Brain pericyte (primary cell): Measurements from ENCODE around the gene BMP8A.
"Not testable (repeated sequence)": the region's sequence is repeated elsewhere in the genome, so short reads cannot be mapped to it uniquely, and the experiment has no call there.

ENCODE experiments used
- DNase-seq: peaks from one replicate; pipeline ENCODE4 v3.0.0-alpha.2; 2012; ENCODE audit warnings: low read depth, low spot score

The BMP8A gene

DNA sequence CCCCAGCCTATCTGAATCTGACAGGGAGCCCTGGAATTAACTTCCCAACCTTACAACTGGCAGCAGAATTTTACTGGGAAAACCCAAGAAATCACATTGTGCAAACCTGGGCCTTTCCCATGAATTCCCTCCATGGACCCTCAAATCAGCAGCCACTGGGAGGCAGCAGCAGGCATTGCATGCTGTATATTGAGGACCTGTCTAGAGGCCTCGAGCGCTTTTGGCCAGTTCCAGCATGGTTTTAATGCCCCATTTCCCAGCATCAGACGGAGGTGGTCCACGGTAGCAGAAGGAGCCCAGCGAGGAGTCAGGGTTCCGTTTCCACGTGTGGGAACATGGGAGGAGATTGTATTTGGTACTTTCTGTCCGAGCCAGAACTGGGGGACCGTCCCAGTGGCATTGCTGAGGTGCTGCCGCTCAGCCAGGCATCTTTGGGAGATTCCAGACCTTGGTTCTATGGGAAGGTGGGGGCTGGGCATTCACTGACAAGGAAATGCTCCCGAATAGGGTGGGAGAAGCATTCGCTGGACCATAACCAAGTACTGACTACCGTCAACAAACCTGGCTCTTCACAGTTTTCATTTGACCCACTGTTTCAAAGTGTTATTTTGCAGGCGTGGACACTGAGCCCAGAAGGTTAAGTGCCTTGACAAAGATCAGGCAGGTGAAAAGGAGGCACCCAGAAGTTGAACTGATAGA is 15.9 kb downstream of the BMP8A start:
- no peak for DNase-seq

DNA sequence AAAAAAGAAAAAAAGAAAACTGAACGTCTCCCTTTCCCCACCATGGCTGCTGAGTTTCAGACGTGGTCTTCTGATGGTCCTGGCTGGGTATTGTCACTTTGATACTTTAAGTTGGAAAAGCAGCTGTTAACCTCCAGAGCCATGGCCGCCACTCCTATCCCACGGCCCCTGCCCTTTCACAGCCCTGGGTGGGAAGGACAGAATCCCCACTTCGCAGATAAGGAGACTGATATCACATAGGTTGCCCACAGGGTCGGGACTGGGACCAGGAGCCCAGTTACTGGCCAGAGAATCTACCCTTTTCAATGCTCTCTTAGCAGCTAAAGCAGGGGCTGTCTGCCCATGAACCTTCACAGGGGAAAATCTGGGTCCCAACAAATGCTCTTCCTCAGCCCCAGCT is 16.8 kb downstream of the BMP8A start:
- no peak for DNase-seq

DNA sequence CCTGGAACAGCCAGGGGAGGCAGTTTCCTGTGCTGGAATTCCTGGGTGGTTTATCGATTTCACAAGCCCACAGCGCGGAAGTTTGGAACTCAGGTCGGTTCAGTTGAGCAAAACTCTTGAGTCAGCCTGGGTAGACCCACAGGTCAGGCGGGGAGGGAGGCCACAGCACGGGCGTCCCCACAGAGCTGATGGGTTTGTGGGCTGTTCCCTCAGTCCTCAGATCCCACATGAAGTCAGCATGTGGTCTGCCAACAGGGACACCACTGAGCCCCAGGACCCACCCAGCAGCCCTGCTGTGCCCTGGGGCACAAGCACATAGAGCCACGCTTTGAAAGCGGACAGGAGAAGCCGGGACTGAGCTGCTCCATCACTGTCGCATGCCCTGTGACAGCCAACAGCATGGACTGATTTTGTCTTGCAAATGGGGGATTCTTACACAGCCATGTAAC is 17.4 kb downstream of the BMP8A start:
- no peak for DNase-seq

DNA sequence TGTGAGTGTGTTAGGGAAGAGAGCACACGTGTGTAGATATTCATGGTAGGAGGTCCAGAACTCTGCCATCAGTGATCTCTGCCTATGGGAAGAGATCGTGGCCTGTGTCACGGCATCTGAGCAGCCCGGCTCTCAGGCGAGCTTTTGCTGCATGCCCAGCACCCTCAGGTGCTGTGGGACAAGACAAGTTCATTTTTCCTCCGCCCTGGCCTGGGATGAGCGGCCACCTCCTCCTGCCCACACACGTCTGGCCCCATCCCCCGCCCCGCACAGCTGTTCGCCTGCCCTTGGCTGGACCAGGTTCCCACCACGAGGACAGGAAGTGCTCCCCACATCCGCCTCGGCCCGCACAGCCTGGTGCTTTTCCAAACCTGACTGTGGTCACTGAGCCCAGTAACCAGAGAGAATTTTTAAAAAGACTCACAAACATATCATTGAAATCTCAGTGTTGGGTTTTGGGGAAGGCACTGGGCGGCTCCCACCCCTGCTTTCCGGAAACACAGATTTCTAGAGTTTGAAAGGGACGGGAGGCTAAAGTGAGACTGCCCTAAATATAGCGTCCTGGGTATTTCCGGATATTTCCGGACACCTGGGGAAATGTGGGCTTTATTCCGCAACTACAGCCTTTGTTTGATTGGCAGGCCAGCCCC is 18.0 kb downstream of the BMP8A start:
- no peak for DNase-seq

DNA sequence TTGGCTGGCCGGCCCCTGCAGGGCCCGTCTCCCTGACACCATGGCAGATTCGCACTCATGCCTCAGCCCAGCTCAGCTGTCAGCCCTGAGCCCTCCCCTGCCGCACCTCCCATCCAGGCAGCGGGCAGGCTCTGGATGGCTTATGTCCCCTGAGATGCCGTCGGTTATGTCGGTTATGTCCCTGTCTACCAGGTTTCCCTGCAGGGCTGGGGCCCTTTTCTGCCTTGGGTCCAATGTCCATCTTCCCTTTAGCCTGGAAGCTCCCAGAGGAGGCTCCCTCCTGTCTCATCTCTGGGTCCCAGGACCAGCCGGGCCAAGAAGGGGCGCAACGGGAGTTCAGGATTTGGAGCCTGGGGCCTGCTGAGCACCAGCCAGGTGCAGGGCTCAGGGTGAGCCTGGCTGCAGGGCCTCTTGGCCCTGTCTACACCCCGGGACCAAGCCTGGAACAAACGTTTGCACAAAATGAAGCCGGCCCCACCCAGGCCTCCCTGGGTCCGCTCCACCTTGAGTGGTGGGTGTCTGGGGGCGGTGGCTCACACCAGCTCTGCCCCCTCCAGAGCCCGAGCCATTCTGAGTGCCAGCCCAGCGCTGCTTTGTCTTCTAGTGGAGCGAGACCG is 19.2 kb downstream of the BMP8A start:
- not testable (repeated sequence) for DNase-seq

DNA sequence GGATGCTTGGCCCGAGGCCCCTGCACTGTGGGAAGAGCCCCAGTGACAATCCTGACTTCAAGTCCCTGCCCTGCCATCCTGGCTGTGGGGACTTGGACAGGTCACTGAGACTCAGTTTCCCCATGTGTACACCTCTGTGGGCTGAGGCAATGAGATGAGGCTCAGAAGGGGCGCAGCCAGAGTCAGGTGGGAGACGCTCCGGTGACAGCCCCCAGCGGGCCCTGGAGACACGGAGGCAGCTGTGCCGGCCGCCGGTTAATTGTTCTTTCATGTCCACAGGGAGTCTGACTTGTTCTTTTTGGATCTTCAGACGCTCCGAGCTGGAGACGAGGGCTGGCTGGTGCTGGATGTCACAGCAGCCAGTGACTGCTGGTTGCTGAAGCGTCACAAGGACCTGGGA is 20.0 kb downstream of the BMP8A start:
- not testable (repeated sequence) for DNase-seq

DNA sequence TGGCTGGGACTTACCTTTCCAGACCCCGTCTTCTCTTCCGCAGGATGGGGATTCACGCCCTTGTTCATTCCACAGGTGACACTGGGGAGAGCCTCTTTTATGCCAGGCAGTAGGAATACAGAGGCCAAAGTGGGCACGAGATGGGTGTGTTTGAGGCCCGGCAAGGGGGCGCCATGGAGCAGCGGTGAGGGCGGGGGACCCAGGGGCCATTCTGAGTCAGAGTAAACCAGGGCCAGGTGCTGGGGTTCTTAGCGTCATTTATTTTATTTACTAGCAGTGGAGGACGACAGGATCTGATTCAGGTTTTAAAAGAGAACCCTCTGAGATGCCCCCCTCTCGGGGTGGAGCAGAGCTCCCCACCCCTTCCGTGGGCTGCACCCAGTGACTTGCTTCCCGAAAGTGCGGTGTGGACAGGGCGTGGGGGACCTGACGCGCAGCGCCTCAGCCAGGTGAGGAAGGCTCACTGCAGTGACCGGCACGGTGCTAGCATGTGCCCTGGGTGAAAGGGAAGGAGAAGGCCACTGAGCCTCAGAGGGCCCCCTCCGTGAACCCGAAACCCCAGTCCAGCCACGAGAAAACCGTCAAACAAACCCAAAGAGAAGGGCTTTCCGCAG is 20.9 kb downstream of the BMP8A start:
- DNase-seq = not testable (repeated sequence)

DNA sequence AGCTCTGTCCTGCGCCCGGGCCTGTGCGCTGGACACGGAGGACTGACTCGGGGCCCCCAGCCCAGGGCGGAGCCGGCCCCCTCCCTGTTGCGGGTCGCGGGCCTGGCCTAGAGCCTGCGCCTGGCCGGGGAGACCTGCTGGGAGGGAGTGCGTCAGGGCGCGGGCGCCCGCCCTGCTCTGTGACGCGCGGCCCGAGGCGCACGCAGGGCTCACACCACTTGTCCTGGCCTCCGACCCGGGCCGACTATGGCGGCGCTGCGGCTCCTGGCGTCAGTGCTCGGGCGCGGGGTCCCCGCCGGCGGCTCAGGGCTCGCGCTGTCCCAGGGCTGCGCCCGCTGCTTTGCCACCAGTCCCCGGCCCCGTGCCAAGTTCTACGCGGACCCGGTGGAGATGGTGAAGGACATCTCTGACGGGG is 23.3 kb downstream of the BMP8A start:
- not testable (repeated sequence) for DNase-seq

DNA sequence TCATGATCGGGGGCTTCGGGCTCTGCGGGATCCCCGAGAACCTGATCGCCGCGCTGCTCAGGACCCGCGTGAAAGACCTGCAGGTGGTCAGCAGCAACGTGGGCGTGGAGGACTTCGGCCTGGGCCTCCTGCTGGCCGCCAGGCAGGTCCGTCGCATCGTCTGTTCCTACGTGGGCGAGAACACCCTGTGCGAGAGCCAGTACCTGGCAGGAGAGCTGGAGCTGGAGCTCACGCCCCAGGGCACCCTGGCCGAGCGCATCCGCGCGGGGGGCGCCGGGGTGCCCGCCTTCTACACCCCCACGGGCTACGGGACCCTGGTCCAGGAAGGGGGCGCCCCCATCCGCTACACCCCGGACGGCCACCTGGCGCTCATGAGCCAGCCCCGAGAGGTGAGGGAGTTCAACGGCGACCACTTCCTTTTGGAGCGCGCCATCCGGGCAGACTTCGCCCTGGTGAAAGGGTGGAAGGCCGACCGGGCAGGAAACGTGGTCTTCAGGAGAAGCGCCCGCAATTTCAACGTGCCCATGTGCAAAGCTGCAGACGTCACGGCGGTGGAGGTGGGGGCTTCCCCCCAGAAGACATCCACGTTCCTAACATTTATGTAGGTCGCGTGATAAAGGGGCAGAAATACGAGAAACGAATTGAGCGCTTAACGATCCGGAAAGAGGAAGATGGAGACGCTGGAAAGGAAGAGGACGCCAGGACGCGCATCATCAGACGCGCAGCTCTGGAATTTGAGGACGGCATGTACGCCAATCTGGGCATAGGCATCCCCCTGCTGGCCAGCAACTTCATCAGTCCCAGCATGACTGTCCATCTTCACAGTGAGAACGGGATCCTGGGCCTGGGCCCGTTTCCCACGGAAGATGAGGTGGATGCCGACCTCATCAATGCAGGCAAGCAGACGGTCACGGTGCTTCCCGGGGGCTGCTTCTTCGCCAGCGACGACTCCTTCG is 24.0 kb downstream of the BMP8A start:
- DNase-seq = not testable (repeated sequence)

DNA sequence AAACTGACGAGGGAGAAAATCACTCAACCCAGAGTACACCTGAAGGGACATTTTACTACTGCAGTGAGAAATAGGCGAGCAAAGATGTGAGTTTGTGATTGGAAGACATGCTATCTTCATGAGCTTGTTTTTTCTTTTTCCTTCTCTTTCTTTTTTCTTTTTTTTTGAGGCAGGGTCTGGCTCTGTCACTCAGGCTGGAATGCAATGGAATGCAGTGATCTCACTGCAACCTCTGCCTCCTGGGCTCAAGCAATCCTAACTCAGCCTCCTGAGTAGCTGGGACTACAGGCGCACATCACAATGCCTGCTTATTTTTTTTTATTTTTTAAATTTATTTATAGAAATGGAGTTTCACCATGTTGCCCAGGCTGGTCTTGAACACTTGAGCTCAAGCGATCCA is 25.4 kb downstream of the BMP8A start:
- DNase-seq = not testable (repeated sequence)

DNA sequence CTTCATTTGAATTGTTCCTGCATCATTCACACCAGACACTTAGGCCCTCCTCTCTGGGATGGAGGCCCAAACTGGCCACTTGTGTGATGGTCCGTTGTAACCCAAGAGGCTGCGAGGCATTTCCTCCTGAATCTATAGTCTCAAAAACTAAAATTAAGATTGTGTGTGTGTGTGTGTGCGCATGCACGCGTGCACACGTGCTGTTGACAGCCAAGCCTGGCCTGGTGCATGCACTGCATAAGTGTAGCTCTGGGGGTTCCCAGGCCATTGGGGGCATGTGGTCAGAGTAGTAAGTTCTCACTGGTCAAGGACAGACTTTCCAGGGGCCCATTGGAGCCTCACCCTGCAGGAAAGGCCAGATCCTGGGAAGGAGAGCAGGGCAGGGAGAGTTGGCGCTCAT is 26.5 kb downstream of the BMP8A start:
- DNase-seq = not testable (repeated sequence)

DNA sequence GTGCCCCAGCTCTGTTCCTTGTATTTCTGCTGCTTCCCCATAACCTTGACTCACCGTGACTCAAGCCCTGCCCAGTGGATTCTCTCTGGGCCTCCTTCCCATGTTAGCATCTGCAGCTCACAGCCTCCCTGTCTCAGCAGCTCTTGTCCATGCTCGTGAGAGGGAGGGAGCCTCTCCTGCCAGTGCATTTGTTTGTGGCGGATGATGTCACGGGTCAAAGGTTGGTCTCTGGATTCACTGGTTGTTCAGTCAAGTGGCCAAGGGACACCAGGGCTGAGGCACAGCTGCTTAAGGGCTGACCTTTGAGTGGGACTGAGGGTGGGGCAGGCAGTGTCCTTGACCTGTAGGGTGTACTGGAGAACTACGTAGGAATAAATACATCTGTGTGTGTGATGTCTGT is 27.9 kb downstream of the BMP8A start:
- not testable (repeated sequence) for DNase-seq

DNA sequence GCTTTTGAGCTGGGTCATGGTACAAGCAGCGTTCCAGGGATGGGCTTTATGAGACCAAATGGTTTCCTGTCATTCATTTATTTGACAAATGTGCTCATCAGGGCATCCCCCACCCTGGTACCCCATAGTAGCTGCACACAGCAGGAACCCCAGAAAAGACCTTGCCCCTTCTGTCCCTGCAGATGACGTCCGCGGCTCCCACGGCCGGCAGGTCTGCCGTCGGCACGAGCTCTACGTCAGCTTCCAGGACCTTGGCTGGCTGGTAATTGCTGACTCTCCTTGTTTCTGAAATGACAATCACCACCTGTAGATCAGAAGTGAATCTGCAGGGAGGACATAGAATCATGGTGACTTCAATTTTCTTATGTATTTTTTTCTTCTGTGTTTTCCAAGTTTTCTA is 30.8 kb downstream of the BMP8A start:
- not testable (repeated sequence) for DNase-seq

DNA sequence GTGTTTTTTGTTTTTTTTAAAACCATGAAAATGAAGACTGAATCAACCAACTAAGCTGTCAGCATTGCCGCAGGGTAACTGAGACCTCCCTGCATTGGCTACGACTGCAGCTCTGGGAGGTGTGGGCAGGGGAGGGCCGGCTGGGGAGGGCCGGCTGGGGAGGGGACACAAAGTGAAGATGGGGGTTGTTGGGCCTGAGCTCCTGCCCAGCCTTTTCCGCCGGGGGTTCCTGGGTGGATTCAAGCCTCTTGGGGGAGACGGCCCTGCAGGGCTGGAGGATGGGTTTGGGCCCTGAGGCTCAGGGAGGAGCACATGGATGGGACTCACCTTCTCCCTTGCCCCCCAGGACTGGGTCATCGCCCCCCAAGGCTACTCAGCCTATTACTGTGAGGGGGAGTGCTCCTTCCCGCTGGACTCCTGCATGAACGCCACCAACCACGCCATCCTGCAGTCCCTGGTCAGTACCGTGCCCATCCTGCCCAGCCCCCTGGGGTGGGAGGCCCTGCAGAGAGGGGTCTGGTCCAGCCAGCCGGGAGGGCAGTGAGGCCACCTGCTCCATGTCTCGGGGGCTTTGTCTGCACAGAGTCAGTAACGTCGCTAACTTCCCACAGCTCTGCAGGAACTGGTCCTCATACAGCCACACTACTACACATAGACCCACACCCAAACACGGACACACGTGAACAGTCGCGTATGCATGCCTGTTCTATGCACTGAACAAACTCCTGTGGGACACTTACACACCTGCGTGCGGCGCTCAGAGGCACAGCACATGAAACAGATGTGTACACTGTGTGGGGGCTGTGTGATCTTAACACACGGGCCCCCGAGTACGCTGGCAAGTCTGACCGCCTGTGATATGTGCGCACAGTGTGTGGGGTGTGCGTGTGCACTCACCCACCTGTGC is 31.5 kb downstream of the BMP8A start:
- no peak for DNase-seq

DNA sequence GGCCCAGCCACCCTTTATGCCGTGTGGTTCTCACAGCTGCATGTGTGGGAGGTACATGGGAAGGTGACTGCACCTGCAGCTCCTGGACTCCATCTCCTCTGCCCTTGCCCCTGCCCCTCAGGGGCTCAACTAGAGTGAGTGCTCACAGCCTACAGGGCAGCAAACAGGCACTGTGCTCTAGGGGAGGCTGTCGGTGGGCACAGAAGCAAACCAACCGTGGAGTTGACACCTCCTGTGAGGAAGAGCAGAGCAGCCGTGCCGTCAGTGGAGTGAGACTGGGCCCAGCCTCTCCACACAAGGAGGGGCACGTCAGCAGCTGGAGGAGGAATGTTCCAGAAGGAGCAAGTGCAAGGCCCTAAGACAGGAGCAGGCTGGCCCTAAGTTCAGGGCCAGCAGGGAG is 32.7 kb downstream of the BMP8A start:
- DNase-seq = no peak

DNA sequence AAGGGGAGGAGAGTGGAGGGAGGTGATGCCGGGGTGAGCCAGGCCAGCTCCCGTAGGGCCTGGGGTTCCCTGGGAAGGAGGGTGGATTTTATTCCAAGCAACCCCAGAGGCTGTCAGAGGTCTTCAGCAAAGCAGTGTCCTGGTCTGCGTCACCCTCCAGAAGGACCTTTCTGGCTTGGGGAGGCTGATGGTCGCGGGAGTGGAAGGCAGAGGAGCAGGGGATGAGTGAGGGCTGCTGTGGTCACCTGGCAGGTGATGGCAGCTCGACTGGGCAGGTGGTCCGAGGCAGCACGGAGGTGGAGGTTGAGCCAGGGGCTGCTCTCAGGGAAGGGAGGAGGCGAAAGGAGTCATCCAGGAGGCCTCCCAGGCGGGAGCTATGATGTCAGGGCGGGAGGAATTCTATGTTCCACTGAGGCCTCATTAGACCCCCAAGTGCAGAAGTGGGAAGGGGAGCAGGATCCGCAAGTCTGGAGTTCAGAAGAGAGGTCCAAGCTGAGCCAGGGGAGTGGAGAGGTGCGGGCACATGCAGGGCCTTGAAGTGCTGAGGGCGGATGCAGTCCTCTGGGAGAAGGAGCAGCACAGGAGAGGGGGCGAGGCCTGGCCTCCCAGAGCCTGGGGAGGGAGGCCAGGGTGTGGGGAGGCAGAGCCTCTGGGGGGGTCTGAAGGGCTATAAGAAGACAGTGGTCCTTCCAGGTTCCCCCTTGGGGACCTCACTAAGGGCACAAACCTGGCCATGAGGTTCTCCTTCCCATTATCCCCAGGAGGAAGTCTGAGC is 33.3 kb downstream of the BMP8A start:
- no peak for DNase-seq

DNA sequence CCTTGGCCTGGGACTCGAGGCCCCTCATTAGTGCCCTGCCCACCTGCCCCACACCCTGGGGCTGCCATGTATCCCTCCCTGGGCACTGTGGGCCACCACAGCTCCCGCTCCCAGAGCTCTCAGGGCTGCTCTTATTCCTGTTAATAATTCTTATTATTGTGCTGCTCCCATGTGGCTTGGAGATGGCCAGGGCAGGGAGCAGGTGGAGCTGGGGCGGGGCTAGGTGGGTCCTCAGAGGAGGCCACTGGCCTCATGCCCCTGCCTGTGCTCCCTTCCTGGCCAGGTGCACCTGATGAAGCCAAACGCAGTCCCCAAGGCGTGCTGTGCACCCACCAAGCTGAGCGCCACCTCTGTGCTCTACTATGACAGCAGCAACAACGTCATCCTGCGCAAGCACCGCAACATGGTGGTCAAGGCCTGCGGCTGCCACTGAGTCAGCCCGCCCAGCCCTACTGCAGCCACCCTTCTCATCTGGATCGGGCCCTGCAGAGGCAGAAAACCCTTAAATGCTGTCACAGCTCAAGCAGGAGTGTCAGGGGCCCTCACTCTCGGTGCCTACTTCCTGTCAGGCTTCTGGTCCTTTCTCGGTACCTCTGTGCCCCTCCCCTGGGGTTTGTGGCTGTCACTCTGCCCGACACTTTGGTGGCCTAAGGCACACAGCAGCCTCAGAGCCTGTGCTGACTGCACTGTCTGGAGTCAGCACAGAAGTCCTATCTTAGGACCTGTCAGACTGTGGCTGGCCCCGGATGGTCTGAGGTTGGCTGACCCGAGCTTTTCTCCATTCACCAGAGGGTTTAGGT is 34.1 kb downstream of the BMP8A start:
- no peak for DNase-seq

DNA sequence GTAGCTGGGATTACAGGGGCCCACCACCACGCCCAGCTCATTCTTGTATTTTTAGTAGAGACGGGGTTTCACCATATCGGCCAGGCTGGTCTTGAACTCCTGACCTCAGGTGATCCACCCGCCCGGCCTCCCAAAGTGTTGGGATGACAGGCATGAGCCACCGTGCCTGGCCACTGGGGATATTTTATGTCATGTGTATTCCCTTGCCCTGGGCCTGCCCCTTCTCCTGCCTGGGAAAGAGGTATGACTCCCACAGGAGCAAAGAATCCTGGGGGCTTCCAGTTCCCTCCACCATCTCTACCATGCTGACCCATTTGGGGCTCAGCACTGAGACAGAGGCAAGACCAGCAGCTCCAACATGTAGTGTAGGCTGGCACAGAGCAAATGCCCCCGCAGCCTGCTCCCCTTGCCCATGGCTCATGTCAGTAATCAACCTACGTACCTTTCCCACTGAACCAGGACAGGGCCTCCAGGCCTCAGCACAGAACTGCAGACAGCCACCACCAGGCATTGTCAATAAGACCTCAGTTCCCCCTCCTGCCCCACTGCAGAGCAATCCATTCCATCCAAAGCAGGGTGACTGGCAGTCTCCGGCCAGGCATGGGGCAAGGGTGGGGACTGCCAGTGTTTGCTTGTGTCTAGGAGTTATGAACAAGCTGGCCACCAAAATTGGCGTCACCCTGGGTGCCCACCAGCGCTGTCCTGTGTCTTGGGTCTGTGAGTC is 35.2 kb downstream of the BMP8A start:
- DNase-seq = no peak
